HCT116 (cell line): ENCODE data around the gene ISOC1. TPM values are rescaled to one million over a fixed set of nuclear protein-coding genes. Genes with fewer than 3 reads are reported as not detected.

Experiments
- ATAC-seq: fragments of 200-7000 bp; cut with Tn5 transposase; 2 replicates; pipeline ENCODE4 v1.9.1; 2020; ENCODE audit warnings: mild to moderate bottlenecking, moderate library complexity
- BruUV-seq: library from RNA; stranded (reverse); fragments of 400-500 nt; replicated peaks from 2 replicates; lab custom pipeline; 2021; lab: Mats Ljungman, UMichigan
- CTCF ChIA-PET: fragments of 300-600 bp; sonication (Branson Sonifier 250); formaldehyde crosslinking; loops from one replicate; lab custom pipeline; 2021; ENCODE audit warnings: antibody characterized with exemption; lab: Charles Lee
- POLR2A ChIA-PET: fragments of 300-600, 350-600 bp; sonication (Branson Sonifier 250); formaldehyde crosslinking; loops from one replicate; lab custom pipeline; 2021; ENCODE audit warnings: antibody characterized with exemption; lab: Charles Lee
- RAD21 ChIA-PET, 2 experiments: fragments of 300-600 bp; sonication (Branson Sonifier 250); formaldehyde crosslinking; loops; one replicate each; lab custom pipeline; 2023; ENCODE audit warnings: low total read pairs in 2 of 2; ENCODE audit not compliant: uncharacterized antibody in 2 of 2, unreplicated experiment in 2 of 2, low non-redundant PET in 1 of 2; lab: Charles Lee
- DNase-seq: peaks from one replicate; pipeline ENCODE4 v3.0.0-alpha.2; 2010; ENCODE audit warnings: low read depth, low spot score
- H2AFZ ChIP-seq: fragments of 200-600 bp; shearing (Covaris generic), sonication (generic); 2 replicates; pipeline ENCODE4 v1.6.1; 2017; ENCODE audit warnings: low read depth, mixed run types, mixed read lengths, antibody characterized with exemption, low read length; ENCODE audit not compliant: poor library complexity, severe bottlenecking
- H3K27ac ChIP-seq: 2 replicates; pipeline ENCODE4 v1.5.1; 2012; ENCODE audit warnings: low read depth, low read length
- H3K27me3 ChIP-seq: fragments of 200-600 bp; sonication (generic); 2 replicates; pipeline ENCODE4 v1.6.1; 2016; ENCODE audit warnings: mixed run types, low read length, mixed read lengths; ENCODE audit not compliant: insufficient read depth
- H3K36me3 ChIP-seq, 2 experiments: fragments of 200-500 bp in 1 of 2; fragments of 200-600 bp in 1 of 2; sonication (Bioruptor generic) in 1 of 2; sonication (generic) in 1 of 2; 2 replicates each; pipeline versions ENCODE4 v1.5.1 to v1.6.1; 2014 to 2016; ENCODE audit warnings: low read length in 2 of 2, inconsistent platforms in 1 of 2, mixed read lengths in 1 of 2, mixed run types in 1 of 2; ENCODE audit not compliant: insufficient read depth in 2 of 2, control insufficient read depth in 1 of 2
- H3K4me1 ChIP-seq, 2 experiments: fragments of 200-600 bp in 1 of 2; sonication (generic) in 1 of 2; 2 replicates each; pipeline versions ENCODE4 v1.5.1 to v1.6.1; 2012 to 2017; ENCODE audit warnings: low read length in 2 of 2, inconsistent platforms in 1 of 2, mild to moderate bottlenecking in 1 of 2, mixed read lengths in 1 of 2, mixed run types in 1 of 2, moderate library complexity in 1 of 2; ENCODE audit not compliant: insufficient read depth in 2 of 2, control insufficient read depth in 1 of 2
- H3K4me2 ChIP-seq: fragments of 200-600 bp; sonication (generic); 2 replicates; pipeline ENCODE4 v1.6.1; 2017; ENCODE audit warnings: mixed run types, low read length, mixed read lengths
- H3K4me3 ChIP-seq, 2 experiments: fragments of 200-600 bp in 1 of 2; sonication (generic) in 1 of 2; replicated peaks in 1 of 2; 2 replicates each; pipeline ENCODE4 v1.5.1; 2011 to 2016; ENCODE audit warnings: low read length in 2 of 2, control low read depth in 1 of 2, low read depth in 1 of 2, mild to moderate bottlenecking in 1 of 2, mixed read lengths in 1 of 2, mixed run types in 1 of 2
- H3K79me2 ChIP-seq: fragments of 200-600 bp; sonication (generic); 2 replicates; pipeline ENCODE4 v1.6.1; 2017; ENCODE audit warnings: mild to moderate bottlenecking, mixed run types, low read length, moderate library complexity, mixed read lengths; ENCODE audit not compliant: insufficient read depth
- H3K9ac ChIP-seq: fragments of 200-600 bp; sonication (generic); 2 replicates; pipeline ENCODE4 v1.6.1; 2016; ENCODE audit warnings: low read length, mixed read lengths
- H3K9me2 ChIP-seq: fragments of 200-600 bp; sonication (generic), shearing (Covaris generic); 2 replicates; pipeline ENCODE4 v1.6.1; 2017; ENCODE audit warnings: mixed run types, mild to moderate bottlenecking, moderate library complexity; ENCODE audit not compliant: insufficient read depth
- H3K9me3 ChIP-seq, 2 experiments: fragments of 200-500 bp in 1 of 2; fragments of 200-600 bp in 1 of 2; sonication (Bioruptor generic) in 1 of 2; sonication (generic) in 1 of 2; 2 replicates each; pipeline ENCODE4 v1.6.1; 2014 to 2017; ENCODE audit warnings: low read length in 2 of 2, mixed read lengths in 2 of 2, inconsistent platforms in 1 of 2, low read depth in 1 of 2, mild to moderate bottlenecking in 1 of 2, mixed run types in 1 of 2, moderate library complexity in 1 of 2; ENCODE audit not compliant: control insufficient read depth in 1 of 2, insufficient read depth in 1 of 2
- H4K20me1 ChIP-seq: fragments of 200-600 bp; sonication (generic), shearing (Covaris generic); 2 replicates; pipeline ENCODE4 v1.6.1; 2017; ENCODE audit warnings: mixed run types, mild to moderate bottlenecking, moderate library complexity; ENCODE audit not compliant: insufficient read depth
- CBX3 ChIP-seq: IDR thresholded peaks from 2 replicates; pipeline ENCODE4 v1.6.1; 2012; ENCODE audit warnings: low read depth
- FOSL1 ChIP-seq: IDR thresholded peaks from 2 replicates; pipeline ENCODE4 v1.6.1; 2012; ENCODE audit warnings: low read depth
- REST ChIP-seq: IDR thresholded peaks from 2 replicates; pipeline ENCODE4 v1.6.1; 2012; ENCODE audit warnings: low read depth
- SP1 ChIP-seq: IDR thresholded peaks from 2 replicates; pipeline ENCODE4 v1.6.1; 2012; ENCODE audit warnings: low read depth
- TCF7L2 ChIP-seq: IDR thresholded peaks from 2 replicates; pipeline ENCODE4 v1.7.0; 2011; ENCODE audit warnings: borderline replicate concordance, inconsistent platforms; ENCODE audit not compliant: insufficient read depth, insufficient read length; ENCODE audit errors: extremely low read depth
- intact Hi-C: fragments of 100-400 bp; cut with micrococcal nuclease; formaldehyde crosslinking; loops from 2 replicates; pipeline ENCODE4 v1.10.0; 2022
- total RNA-seq: library from RNA; stranded (reverse); gene quantifications from one replicate; pipeline ENCODE4 v1.2.1, GENCODE V29; 2021; ENCODE audit not compliant: unreplicated experiment

Gene ISOC1
- total RNA-seq, 1 experiment from 2014 or later, result 42.9 TPM

- TF ChIP-seq REST (no peak), SP1 (no peak), TCF7L2 (no peak)
- TF ChIP-seq, all 23 proteins: peak for 0
These were observed 21.4 kb upstream of the ISOC1 start (continued) for GRCh38 chr5:129073111-129073510.

- TF ChIP-seq CBX3 (no peak), FOSL1 (no peak)
- intact Hi-C loops, result no loop called here
- Histone ChIP-seq H3K9me3 (no peaks in the 10 kb centered on the region), H3K4me3 (no peak overlapping the region), H3K9me2 (no peaks in the 10 kb centered on the region), H3K4me2 (no peak overlapping the region), H3K36me3 (no peaks in the 10 kb centered on the region), H2AFZ (no peak overlapping the region), H4K20me1 (no peaks in the 10 kb centered on the region), H3K27ac (no peak overlapping the region), H3K9ac (no peak overlapping the region), H3K27me3 (no peaks in the 10 kb centered on the region), H3K79me2 (no peaks in the 10 kb centered on the region), H3K4me1 (no peaks in the 10 kb centered on the region)
- BruUV-seq, result no TSS peak
- DNase-seq (no peak), ATAC-seq (no peak)
- POLR2A ChIA-PET, result no interaction called here
- RAD21 ChIA-PET, result no interaction called here
- CTCF ChIA-PET, result no interaction called here
These were observed 19.6 kb upstream of the ISOC1 start for GRCh38 chr5:129074903-129075302.
